CD4-positive, alpha-beta T cell treated with Interleukin-1 beta for 1 hour (primary cell): ENCODE measurements around the gene MAGEA9.
"Not testable (repeated sequence)": the region's sequence is repeated elsewhere in the genome, so short reads cannot be mapped to it uniquely, and the experiment has no call there.

ENCODE experiments used
- DNase-seq, 2 donors: peaks; one replicate each; pipeline ENCODE4 v3.0.0-alpha.2; 2020 to 2022

MAGEA9 gene

DNA sequence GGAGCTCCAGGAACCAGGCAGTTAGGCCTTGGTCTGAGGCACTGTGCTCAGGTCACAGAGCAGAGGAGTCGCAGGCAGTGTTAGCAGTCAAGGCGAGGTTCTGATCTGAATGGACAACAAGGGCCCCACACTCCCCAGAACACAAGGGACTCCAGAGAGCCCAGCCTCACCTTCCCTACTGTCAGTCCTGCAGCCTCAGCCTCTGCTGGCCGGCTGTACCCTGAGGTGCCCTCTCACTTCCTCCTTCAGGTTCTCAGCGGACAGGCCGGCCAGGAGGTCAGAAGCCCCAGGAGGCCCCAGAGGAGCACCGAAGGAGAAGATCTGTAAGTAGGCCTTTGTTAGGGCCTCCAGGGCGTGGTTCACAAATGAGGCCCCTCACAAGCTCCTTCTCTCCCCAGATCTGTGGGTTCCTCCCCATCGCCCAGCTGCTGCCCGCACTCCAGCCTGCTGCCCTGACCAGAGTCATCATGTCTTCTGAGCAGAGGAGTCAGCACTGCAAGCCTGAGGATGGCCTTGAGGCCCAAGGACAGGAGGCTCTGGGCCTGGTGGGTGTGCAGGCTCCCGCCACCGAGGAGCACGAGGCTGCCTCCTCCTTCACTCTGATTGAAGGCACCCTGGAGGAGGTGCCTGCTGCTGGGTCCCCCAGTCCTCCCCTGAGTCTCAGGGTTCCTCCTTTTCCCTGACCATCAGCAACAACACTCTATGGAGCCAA, 26.2 kb downstream of the MAGEA9 start:
- DNase-seq, result no peak

DNA sequence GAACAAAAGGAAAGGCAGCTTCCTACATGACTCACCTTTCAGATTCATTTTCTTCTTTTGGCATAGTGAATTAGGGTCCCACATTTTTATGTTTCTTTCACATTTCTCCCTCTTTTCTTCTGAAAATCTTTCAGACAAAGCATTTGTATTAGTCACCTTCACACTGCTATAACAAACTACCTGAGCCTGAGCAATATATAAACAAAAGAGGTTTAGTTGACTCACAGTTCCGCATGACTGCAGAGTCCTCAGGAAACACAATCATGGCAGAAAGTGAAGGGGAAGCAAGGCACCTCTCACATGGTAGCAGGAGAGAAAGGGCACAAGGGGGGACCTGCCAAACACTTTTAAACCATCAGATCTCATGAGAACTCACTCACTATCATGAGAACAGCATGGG, 36.9 kb downstream of the MAGEA9 start:
- DNase-seq, result no peak

DNA sequence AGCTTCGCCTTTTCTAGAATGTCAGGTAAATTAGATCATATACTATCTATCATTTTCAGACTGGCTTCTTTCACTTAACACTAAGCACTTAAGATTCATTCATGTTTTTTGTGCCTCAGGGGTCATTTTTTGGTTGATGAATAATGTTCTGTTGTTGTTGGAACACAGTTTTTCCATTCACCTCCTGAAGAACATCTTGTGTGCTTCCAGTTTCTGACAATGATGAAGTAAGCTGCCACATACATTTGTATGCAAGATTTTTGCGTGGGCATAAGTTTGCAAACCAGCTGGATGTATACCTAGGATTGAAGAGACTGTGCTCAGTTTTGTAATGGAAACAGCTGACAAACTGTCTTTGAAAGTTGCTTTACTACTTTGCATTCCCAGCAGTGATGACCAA, 37.6 kb downstream of the MAGEA9 start:
- no peak for DNase-seq

DNA sequence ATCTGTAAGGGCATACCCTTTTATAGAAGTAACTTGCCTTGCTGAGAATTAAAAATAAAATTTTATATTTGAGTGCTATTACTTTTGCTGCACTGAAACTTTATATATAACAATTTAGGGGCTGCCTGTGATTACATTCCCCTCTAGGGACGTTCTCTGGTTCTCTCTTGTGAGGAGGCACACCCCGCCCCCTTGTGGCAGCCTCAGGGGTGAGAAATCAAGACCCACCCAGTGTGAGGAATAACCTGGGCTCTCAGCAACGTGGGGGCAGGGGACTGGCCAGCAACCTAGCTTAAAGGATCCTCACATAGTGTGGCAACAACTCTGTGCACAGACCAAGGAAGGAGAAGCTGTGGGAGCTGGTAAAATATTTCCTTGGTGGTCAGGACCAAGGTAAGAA, 43.7 kb downstream of the MAGEA9 start:
- DNase-seq, result peak; percentile 29 to 45

DNA sequence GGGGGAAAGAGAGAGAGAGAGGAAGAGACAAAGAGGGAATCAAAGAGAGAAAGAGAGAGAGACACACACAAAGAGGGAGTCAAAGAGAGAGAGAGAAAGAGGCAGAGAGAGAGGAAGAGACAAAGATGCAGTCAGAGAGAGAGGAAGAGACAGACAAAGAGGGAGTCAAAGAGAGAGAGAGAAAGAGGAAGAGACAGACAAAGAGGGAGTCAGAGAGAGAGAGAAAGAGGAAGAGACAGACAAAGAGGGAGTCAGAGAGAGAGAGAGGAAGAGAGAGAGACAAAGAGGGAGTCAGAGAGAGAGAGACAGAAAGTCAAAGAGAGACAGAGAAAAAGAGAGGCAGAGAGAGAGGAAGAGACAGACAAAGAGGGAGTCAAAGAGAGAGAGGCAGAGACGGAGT, 45.5 kb downstream of the MAGEA9 start:
- DNase-seq, result no peak

DNA sequence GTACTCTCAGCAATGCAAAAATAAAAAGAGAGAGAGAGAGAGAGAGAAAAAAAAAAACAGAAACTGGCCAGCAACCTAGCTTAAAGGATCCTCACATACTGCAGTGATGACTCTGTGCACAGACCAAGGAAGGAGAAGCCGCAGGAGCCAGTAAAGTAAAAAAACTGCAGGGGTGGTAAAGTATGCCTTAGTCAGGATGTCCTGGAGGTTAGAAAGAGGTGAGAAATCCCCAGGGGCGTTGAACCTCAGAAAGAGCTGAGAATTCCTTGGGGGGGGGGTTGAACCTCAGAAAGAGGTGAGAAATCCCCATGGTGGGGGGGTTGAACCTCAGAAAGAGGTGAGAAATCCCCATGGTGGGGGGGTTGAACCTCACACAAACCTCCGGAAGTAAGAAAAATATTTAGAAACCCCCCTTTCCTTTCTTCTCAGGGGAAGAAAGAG, 48.0 kb downstream of the MAGEA9 start:
- DNase-seq, result peak; percentile 26 to 60

DNA sequence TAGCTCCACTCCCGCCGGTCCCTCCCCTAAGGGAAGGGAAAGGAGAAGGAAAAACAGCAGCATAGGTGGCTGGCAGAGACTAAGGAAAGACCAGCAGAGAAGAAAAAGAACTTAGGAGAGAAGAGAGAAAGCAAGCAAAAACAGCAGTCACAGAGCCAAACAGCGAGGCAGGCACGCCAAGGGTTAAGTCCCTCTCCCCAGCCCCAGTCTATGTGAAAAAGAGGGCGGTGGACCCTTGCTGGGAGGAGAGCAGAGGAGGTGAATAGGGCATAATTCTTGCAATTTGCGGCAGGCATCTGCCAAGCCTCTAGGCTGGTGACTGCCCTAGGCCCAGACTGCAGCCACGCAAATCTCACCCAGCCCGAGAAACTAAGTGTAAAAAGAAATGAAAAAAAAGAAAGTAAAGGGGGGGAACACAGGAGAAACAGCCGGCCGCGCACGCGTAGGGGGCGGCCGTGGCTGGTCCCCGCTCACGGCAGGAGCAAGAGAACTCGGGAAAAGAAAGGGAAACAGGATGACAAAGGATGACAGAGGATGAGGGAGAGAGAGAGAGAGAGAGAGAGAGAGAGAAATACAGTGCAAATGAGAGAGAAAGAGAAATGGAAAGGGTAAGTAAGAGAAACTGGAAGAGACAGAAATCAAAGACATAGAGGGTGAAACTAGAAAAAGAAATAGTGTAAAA, 48.6 kb downstream of the MAGEA9 start:
- peak; percentile 13 to 31 for DNase-seq

DNA sequence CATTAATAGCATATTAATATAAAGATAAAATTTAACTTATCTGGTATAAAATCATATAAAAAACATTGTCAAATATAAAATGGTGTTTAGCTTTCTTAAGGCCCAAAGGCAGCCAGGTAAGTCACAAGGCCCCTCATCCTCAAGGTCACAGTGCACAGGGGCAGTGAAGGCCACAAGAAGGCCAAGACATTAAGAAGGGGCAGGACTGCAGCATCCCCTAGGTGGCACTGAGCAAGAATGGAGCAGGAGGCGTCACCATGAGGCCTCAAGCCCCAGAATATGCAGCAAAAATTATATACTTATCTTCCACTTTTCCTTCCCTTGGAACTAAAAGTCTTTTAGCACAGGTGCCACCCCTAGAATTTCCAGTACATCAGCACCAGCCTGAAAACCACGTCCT, 49.7 kb downstream of the MAGEA9 start:
- no peak for DNase-seq

DNA sequence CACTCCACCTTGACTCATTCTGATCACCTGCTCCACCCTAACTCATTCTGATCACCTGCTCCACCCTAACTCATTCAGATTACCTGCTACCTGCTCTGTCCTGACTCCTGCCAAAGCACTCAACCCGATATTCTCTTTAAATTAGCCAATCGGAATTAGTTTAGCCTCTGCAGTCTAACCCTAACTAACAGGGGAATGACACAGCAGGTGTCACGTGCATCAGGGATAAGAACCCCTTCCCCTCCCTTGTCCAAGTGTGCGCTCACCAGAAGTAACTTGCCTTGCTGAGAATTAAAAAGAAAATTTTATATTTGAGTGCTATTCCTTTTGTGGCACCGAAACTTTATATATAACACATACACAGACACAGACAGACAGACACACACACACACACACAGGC, 55.0 kb downstream of the MAGEA9 start:
- not testable (repeated sequence) for DNase-seq

DNA sequence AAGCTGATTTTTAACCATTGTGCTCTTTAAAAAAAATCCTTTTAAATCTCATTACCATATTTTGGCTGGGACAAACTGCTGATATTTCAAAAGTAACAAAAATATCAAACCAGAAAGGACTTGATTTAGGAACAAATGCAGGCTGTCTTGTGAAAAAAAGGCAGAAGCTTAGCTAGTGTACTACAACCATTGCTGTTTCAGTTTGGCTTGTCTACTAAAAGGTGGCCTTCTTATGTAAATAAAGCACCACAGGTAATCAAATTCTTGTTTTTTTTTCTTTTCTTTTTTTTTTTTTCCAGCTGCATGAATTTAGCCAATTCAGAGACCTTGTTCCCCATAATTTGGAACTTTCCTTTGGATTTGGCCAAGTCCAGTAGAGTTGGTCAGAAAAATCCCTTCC, 55.4 kb downstream of the MAGEA9 start:
- DNase-seq, result no peak
